NB4 (cell line): ENCODE results near the gene VPS37D.

Experiments
- MYC ChIP-seq: IDR thresholded peaks from 2 replicates; pipeline ENCODE4 v1.6.1; 2011; ENCODE audit warnings: low read depth, low read length
- TF ChIP-seq, protein P1 (sequence below): IDR thresholded peaks from one replicate; pipeline ENCODE4 v1.5.1; 2012; ENCODE audit warnings: low read depth, low read length

GRCh38 chr7:73645643-73646174 is 21.9 kb upstream of the VPS37D start:
- TF ChIP-seq, protein P1, sequence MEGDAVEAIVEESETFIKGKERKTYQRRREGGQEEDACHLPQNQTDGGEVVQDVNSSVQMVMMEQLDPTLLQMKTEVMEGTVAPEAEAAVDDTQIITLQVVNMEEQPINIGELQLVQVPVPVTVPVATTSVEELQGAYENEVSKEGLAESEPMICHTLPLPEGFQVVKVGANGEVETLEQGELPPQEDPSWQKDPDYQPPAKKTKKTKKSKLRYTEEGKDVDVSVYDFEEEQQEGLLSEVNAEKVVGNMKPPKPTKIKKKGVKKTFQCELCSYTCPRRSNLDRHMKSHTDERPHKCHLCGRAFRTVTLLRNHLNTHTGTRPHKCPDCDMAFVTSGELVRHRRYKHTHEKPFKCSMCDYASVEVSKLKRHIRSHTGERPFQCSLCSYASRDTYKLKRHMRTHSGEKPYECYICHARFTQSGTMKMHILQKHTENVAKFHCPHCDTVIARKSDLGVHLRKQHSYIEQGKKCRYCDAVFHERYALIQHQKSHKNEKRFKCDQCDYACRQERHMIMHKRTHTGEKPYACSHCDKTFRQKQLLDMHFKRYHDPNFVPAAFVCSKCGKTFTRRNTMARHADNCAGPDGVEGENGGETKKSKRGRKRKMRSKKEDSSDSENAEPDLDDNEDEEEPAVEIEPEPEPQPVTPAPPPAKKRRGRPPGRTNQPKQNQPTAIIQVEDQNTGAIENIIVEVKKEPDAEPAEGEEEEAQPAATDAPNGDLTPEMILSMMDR: no peak
- no peak for TF ChIP-seq MYC
